K562 (cell line): ENCODE measurements around the gene SLC39A11. TPM values are rescaled to one million over a fixed set of nuclear protein-coding genes. Genes with fewer than 3 reads are reported as not detected.

Experiments
- ATAC-seq: fragments of 200-7000 bp; cut with Tn5 transposase; 3 replicates; pipeline ENCODE4 v1.9.1; 2020; ENCODE audit warnings: moderate library complexity
- BruUV-seq: library from RNA; stranded (reverse); fragments of 400-500 nt; replicated peaks from 2 replicates; lab custom pipeline; 2021; lab: Mats Ljungman, UMichigan
- CTCF ChIA-PET: fragments of 300-600 bp; formaldehyde crosslinking; extraction: SDS; loops from one replicate; lab custom pipeline; 2021; ENCODE audit warnings: low intra/inter-chr PET ratio; lab: Yijun Ruan, JAX
- POLR2A ChIA-PET: fragments of 300-600, 350-650 bp; sonication (Branson Sonifier 250); formaldehyde crosslinking; extraction: SDS; loops from one replicate; lab custom pipeline; 2021; ENCODE audit warnings: antibody characterized with exemption, inconsistent platforms; lab: Yijun Ruan, JAX
- DNase-seq, 4 experiments: peaks; one replicate each; pipeline versions ENCODE4 v3.0.0 to v3.0.0-alpha.2; 2011 to 2018; ENCODE audit warnings: low spot score in 3 of 4, mixed read lengths in 3 of 4; ENCODE audit errors: extremely low read depth in 1 of 4
- FAIRE-seq: peaks from 2 replicates; lab custom pipeline; 2011; peaks lifted over from hg19 to GRCh38; lab: Jason Lieb, UNC
- H2AFZ ChIP-seq: 2 replicates; pipeline ENCODE4 v1.6.0; 2011; ENCODE audit warnings: low read depth, low read length, control low read depth, inconsistent platforms
- H3K27ac ChIP-seq: fragments of 200-600 bp; 3 replicates; pipeline ENCODE4 v1.8.0; 2011; ENCODE audit warnings: low read depth, mild to moderate bottlenecking, control low read depth, inconsistent platforms, low read length, moderate library complexity, mixed read lengths; ENCODE audit errors: extremely low read depth
- H3K27me3 ChIP-seq, 2 experiments: fragments of 300-600 bp in 1 of 2; 2 replicates in 1 of 2; 3 replicates in 1 of 2; pipeline versions ENCODE4 v1.6.0 to v1.8.0; 2011; ENCODE audit warnings: inconsistent platforms in 2 of 2, low read length in 2 of 2, mild to moderate bottlenecking in 1 of 2, mixed read lengths in 1 of 2, moderate library complexity in 1 of 2; ENCODE audit not compliant: control insufficient read depth in 2 of 2, insufficient read depth in 2 of 2
- H3K36me3 ChIP-seq: fragments of 300-600 bp; 3 replicates; pipeline ENCODE4 v1.8.0; 2011; ENCODE audit warnings: mild to moderate bottlenecking, low read length, inconsistent platforms; ENCODE audit not compliant: control insufficient read depth, insufficient read depth
- H3K4me1 ChIP-seq, 2 experiments: fragments of 200-600 bp in 1 of 2; replicated peaks in 1 of 2; 2 replicates in 1 of 2; 3 replicates in 1 of 2; pipeline versions ENCODE4 v1.5.1 to v1.8.0; 2011; ENCODE audit warnings: inconsistent platforms in 2 of 2, low read length in 2 of 2, mild to moderate bottlenecking in 1 of 2, mixed read lengths in 1 of 2, moderate library complexity in 1 of 2; ENCODE audit not compliant: control insufficient read depth in 2 of 2, insufficient read depth in 2 of 2
- H3K4me2 ChIP-seq: 2 replicates; pipeline ENCODE4 v1.6.1; 2011; ENCODE audit warnings: low read length, control low read depth, inconsistent platforms, mixed read lengths; ENCODE audit not compliant: insufficient read depth
- H3K4me3 ChIP-seq: fragments of 200-600 bp; sonication (generic), shearing (Covaris generic); 2 replicates; pipeline ENCODE4 v1.5.1; 2016; ENCODE audit warnings: control low read depth, inconsistent platforms
- H3K79me2 ChIP-seq: fragments of 200-600 bp; 3 replicates; pipeline ENCODE4 v1.8.0; 2011; ENCODE audit warnings: low read length, inconsistent platforms; ENCODE audit not compliant: control insufficient read depth, insufficient read depth
- H3K9ac ChIP-seq, 2 experiments: 2 replicates each; pipeline versions ENCODE4 v1.6.0 to v1.6.1; 2011; ENCODE audit warnings: low read depth in 2 of 2, low read length in 2 of 2, control low read depth in 1 of 2, inconsistent platforms in 1 of 2, mild to moderate bottlenecking in 1 of 2, mixed read lengths in 1 of 2; ENCODE audit not compliant: insufficient read depth in 1 of 2
- H3K9me1 ChIP-seq: one replicate; pipeline ENCODE4 v1.6.0; 2011; ENCODE audit warnings: inconsistent platforms, mild to moderate bottlenecking, low read length, moderate library complexity; ENCODE audit not compliant: control insufficient read depth, insufficient read depth
- H3K9me3 ChIP-seq: replicated peaks from 2 replicates; pipeline ENCODE4 v1.5.1; 2011; ENCODE audit warnings: low read depth, low read length, inconsistent platforms; ENCODE audit not compliant: control insufficient read depth, insufficient read depth
- H4K20me1 ChIP-seq: replicated peaks from 2 replicates; pipeline ENCODE4 v1.6.1; 2011; ENCODE audit warnings: low read length, inconsistent platforms, mixed read lengths; ENCODE audit not compliant: control insufficient read depth, insufficient read depth
- BCOR ChIP-seq: fragments of 450-650 bp; IDR thresholded peaks from 2 replicates; pipeline ENCODE4 v1.6.1; 2016
- CHD4 ChIP-seq: fragments of 200-600 bp; sonication (generic); IDR thresholded peaks from 3 replicates; pipeline ENCODE4 v1.6.1; 2012; ENCODE audit warnings: low read depth, mild to moderate bottlenecking, mixed read lengths, low read length, inconsistent platforms; ENCODE audit not compliant: insufficient read depth, insufficient replicate concordance, poor library complexity, severe bottlenecking
- ETV6 ChIP-seq, 3 experiments: fragments of 150-350 bp in 1 of 3; sonication (generic) in 1 of 3; formaldehyde crosslinking in 1 of 3; IDR thresholded peaks; 2 replicates each; pipeline versions ENCODE4 v1.6.1 to v1.8.0; 2014 to 2022; ENCODE audit warnings: borderline replicate concordance in 2 of 3, low read depth in 2 of 3, antibody characterized with exemption in 1 of 3, low read length in 1 of 3, mild to moderate bottlenecking in 1 of 3, missing genetic modification reagents in 1 of 3
- GATA2 ChIP-seq: sonication (generic); formaldehyde crosslinking; IDR thresholded peaks from 2 replicates; pipeline ENCODE4 v1.4.0; 2020; ENCODE audit warnings: mild to moderate bottlenecking, missing genetic modification reagents
- HSF4 ChIP-seq: fragments of 250-450 bp; sonication (Bioruptor Pico); IDR thresholded peaks from 2 replicates; pipeline ENCODE4 v2.1.2; 2022; ENCODE audit warnings: mild to moderate bottlenecking, moderate library complexity, borderline replicate concordance
- KAT2B ChIP-seq: IDR thresholded peaks from one replicate; pipeline ENCODE4 v1.6.1; 2012; ENCODE audit warnings: low read depth, mild to moderate bottlenecking, control low read depth, inconsistent platforms, low read length, moderate library complexity
- KLF13 ChIP-seq: fragments of 450-650 bp; IDR thresholded peaks from 2 replicates; pipeline ENCODE4 v1.6.1; 2016; ENCODE audit warnings: missing genetic modification characterization, low read depth, mild to moderate bottlenecking, missing compliant biosample characterization, moderate library complexity, borderline replicate concordance
- MCM3 ChIP-seq: fragments of 450-650 bp; IDR thresholded peaks from 2 replicates; pipeline ENCODE4 v1.6.1; 2016
- MTA2 ChIP-seq: fragments of 450-650 bp; IDR thresholded peaks from 2 replicates; pipeline ENCODE4 v1.6.1; 2016; ENCODE audit warnings: low read depth
- PHTF2 ChIP-seq: fragments of 250-450 bp; sonication (Bioruptor Pico); IDR thresholded peaks from 2 replicates; pipeline ENCODE4 v1.5.0; 2021; ENCODE audit warnings: mild to moderate bottlenecking
- POLR3G ChIP-seq: IDR thresholded peaks from 2 replicates; pipeline ENCODE4 v1.6.1; 2011; ENCODE audit not compliant: insufficient read length, insufficient replicate concordance; ENCODE audit errors: extremely low read depth
- RBM25 ChIP-seq: fragments of 200-400 bp; formaldehyde crosslinking; IDR thresholded peaks from 2 replicates; pipeline ENCODE4 v1.6.1; 2018; ENCODE audit warnings: low read length, low read depth, moderate library complexity; ENCODE audit not compliant: severe bottlenecking
- ZNF354B ChIP-seq: fragments of 250-450 bp; sonication (Bioruptor Pico); IDR thresholded peaks from 2 replicates; pipeline ENCODE4 v1.4.0; 2020
- WGBS: fragments of 100-300 bp; shearing (Covaris generic); methylation state at CpG from one replicate; pipeline ENCODE4 v1.1.6; 2016; ENCODE audit warnings: low coverage, mixed read lengths; ENCODE audit not compliant: insufficient coverage; ENCODE audit errors: missing lambda C conversion rate; 5-methylcytosine and 5-hydroxymethylcytosine counted together
- in situ Hi-C: fragments of 300-500 bp; cut with MboI; formaldehyde crosslinking; loops from 4 replicates; pipeline ENCODE4 v1.15.0; 2018; ENCODE audit warnings: inconsistent platforms, mixed read lengths
- intact Hi-C: fragments of 100-400 bp; cut with micrococcal nuclease; formaldehyde crosslinking; loops from 2 replicates; pipeline ENCODE4 v1.14.2; 2022
- polyA plus RNA-seq, 8 experiments: library from polyadenylated mRNA; depleted of rRNA in 4 of 8; stranded (reverse) in 5 of 8; unstranded in 3 of 8; fragments of >200 nt; fragmentation: Nextera tagmentation in 2 of 8; fragmentation: Illumina TruSeq in 1 of 8; extraction: Ambion mirVana in 2 of 8; extraction: Trizol in 1 of 8; gene quantifications; 2 replicates each; pipeline versions ENCODE4 v1.2.1 to v1.2.3, GENCODE V29; 2011 to 2014; ENCODE audit warnings: inconsistent platforms in 1 of 8, missing spikeins in 1 of 8
- total RNA-seq, 7 experiments: library from RNA; depleted of rRNA in 6 of 7; stranded (reverse); fragments of >200 nt in 6 of 7; fragmentation: Illumina TruSeq in 2 of 7; extraction: Trizol in 2 of 7; gene quantifications; 2 replicates each; pipeline versions ENCODE4 v1.2.1 to v1.2.3, GENCODE V29; 2011 to 2021; ENCODE audit warnings: low replicate concordance in 1 of 7
- TF ChIP-seq, protein P1 (sequence below): fragments of 250-450 bp; sonication (Bioruptor Pico); IDR thresholded peaks from 2 replicates; pipeline ENCODE4 v1.8.0; 2022; ENCODE audit warnings: inconsistent platforms
- TF ChIP-seq, protein P2 (sequence below): fragments of 250-450 bp; sonication (Bioruptor Pico); IDR thresholded peaks from 2 replicates; pipeline ENCODE4 v1.9.0; 2021; ENCODE audit warnings: mild to moderate bottlenecking, inconsistent platforms
- TF ChIP-seq, protein P3 (sequence below): IDR thresholded peaks from 2 replicates; pipeline ENCODE4 v1.6.1; 2016; ENCODE audit warnings: missing genetic modification characterization, missing compliant biosample characterization

The SLC39A11 gene
- total and polyA plus RNA-seq, 9 of the 15 experiments (the other 6 are each of a cell fraction or from before 2014, with no cell fraction given): 10.5 to 26.4 (median 13.4) TPM

DNA sequence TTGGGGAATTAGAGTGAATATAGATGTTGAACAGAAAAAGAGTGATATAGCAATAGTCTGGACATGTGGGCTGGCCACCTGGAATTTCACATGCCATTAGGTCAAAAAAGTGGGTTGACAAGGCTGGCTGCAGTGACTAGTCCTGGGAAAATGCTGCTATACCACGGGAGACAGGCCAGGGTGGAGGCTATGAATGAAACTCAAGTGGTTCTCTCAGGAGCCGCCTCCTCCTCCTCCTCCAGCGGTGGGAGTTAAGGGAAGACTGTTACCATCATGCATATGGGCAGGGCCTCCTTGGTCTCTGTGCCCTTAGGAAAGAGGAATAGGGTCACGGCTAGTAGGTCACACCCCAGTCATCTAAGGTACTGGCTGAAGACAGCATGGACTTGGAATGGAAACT lies 448.0 kb downstream of the SLC39A11 start:
- no peak for FAIRE-seq

More for the DNA sequence above, 448.0 kb downstream of the SLC39A11 start:
- intact Hi-C loops: no loop called here
- H3K36me3 ChIP-seq: no peaks in the 10 kb centered on the region
- no peak overlapping the region for H3K4me3 ChIP-seq
- H3K4me1 ChIP-seq: no peaks in the 10 kb centered on the region
- POLR2A ChIA-PET: interaction anchor here (0.7 kb wide), 1 partner anchor 1280 kb away, joined by 3 read pairs; no protein-coding TSS in a partner anchor
- H4K20me1 ChIP-seq: no peaks in the 10 kb centered on the region
- H3K4me2 ChIP-seq: no peak overlapping the region
- no peak overlapping the region for H3K9ac ChIP-seq
- TF ChIP-seq KLF13 (tag): no peak
- no peak for TF ChIP-seq CHD4
- no peak for TF ChIP-seq ETV6 (IDR thresholded peaks at IDR 0.05; ENCODE audit: borderline replicate concordance in 1 of 2, low read depth in 2 of 2, low read length in 1 of 2)
- no peak for TF ChIP-seq ETV6 (CRISPR knock-in tag; IDR thresholded peaks at IDR 0.05; ENCODE audit: borderline replicate concordance)
- TF ChIP-seq, protein P1, sequence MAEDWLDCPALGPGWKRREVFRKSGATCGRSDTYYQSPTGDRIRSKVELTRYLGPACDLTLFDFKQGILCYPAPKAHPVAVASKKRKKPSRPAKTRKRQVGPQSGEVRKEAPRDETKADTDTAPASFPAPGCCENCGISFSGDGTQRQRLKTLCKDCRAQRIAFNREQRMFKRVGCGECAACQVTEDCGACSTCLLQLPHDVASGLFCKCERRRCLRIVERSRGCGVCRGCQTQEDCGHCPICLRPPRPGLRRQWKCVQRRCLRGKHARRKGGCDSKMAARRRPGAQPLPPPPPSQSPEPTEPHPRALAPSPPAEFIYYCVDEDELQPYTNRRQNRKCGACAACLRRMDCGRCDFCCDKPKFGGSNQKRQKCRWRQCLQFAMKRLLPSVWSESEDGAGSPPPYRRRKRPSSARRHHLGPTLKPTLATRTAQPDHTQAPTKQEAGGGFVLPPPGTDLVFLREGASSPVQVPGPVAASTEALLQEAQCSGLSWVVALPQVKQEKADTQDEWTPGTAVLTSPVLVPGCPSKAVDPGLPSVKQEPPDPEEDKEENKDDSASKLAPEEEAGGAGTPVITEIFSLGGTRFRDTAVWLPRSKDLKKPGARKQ (CRISPR knock-in tag): no peak
- TF ChIP-seq RBM25: no peak
- TF ChIP-seq, protein P2, sequence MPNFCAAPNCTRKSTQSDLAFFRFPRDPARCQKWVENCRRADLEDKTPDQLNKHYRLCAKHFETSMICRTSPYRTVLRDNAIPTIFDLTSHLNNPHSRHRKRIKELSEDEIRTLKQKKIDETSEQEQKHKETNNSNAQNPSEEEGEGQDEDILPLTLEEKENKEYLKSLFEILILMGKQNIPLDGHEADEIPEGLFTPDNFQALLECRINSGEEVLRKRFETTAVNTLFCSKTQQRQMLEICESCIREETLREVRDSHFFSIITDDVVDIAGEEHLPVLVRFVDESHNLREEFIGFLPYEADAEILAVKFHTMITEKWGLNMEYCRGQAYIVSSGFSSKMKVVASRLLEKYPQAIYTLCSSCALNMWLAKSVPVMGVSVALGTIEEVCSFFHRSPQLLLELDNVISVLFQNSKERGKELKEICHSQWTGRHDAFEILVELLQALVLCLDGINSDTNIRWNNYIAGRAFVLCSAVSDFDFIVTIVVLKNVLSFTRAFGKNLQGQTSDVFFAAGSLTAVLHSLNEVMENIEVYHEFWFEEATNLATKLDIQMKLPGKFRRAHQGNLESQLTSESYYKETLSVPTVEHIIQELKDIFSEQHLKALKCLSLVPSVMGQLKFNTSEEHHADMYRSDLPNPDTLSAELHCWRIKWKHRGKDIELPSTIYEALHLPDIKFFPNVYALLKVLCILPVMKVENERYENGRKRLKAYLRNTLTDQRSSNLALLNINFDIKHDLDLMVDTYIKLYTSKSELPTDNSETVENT (CRISPR knock-in tag): no peak
- no peak for TF ChIP-seq POLR3G
- no peak for TF ChIP-seq KAT2B
- no peak for TF ChIP-seq MTA2
- TF ChIP-seq, protein P3, sequence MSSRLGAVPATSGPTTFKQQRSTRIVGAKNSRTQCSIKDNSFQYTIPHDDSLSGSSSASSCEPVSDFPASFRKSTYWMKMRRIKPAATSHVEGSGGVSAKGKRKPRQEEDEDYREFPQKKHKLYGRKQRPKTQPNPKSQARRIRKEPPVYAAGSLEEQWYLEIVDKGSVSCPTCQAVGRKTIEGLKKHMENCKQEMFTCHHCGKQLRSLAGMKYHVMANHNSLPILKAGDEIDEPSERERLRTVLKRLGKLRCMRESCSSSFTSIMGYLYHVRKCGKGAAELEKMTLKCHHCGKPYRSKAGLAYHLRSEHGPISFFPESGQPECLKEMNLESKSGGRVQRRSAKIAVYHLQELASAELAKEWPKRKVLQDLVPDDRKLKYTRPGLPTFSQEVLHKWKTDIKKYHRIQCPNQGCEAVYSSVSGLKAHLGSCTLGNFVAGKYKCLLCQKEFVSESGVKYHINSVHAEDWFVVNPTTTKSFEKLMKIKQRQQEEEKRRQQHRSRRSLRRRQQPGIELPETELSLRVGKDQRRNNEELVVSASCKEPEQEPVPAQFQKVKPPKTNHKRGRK (tag): no peak
- no peak for TF ChIP-seq HSF4
- no peak for TF ChIP-seq ZNF354B (CRISPR knock-in tag)
- TF ChIP-seq PHTF2 (CRISPR knock-in tag): no peak
- no peak for TF ChIP-seq GATA2 (CRISPR knock-in tag)
- no peak for TF ChIP-seq MCM3
- TF ChIP-seq BCOR: no peak
- TF ChIP-seq, all 486 proteins: peak for 0
- CTCF ChIA-PET: no interaction called here
- H2AFZ ChIP-seq: no peak overlapping the region
- no peak for ATAC-seq
- no peaks in the 10 kb centered on the region for H3K9me1 ChIP-seq
- in situ Hi-C loops: no loop called here
- no peaks in the 10 kb centered on the region for H3K9me3 ChIP-seq
- BruUV-seq: no TSS peak
- H3K79me2 ChIP-seq: no peaks in the 10 kb centered on the region
- DNase-seq: no peak
- H3K27ac ChIP-seq: no peak overlapping the region
- WGBS: 5% methylated on average over 4 of the region's 4 CpGs
- H3K27me3 ChIP-seq: peaks cover 16 to 34% of the 10 kb centered on the region in 2 experiments
